WTC11 (cell line): ENCODE results near the gene CDCA7. TPM values are rescaled to one million over a fixed set of nuclear protein-coding genes. Genes with fewer than 3 reads are reported as not detected.

ENCODE experiments used
- ATAC-seq: fragments of 200-7000 bp; cut with Tn5 transposase; 2 replicates; pipeline ENCODE4 v1.10.0; 2021; ENCODE audit warnings: mild to moderate bottlenecking, moderate library complexity
- CTCF ChIA-PET: fragments of 300-600 bp; sonication (Branson Sonifier 250); formaldehyde crosslinking; loops from one replicate; lab custom pipeline; 2021; ENCODE audit warnings: antibody characterized with exemption; lab: Charles Lee
- POLR2A ChIA-PET: fragments of 350-600 bp; sonication (Branson Sonifier 250); formaldehyde crosslinking; loops from one replicate; lab custom pipeline; 2021; ENCODE audit warnings: antibody characterized with exemption; lab: Charles Lee
- DNase-seq: peaks from one replicate; pipeline ENCODE4 v3.0.0; 2021; ENCODE audit warnings: low spot score
- H3K27ac Mint-ChIP-seq: 2 replicates; pipeline ENCODE4 v1.8.0; 2021; ENCODE audit warnings: mixed read lengths
- H3K27me3 Mint-ChIP-seq: 2 replicates; pipeline ENCODE4 v1.8.0; 2021; ENCODE audit warnings: low read depth, mild to moderate bottlenecking, moderate library complexity, mixed read lengths
- H3K36me3 Mint-ChIP-seq: 2 replicates; pipeline ENCODE4 v1.8.0; 2021; ENCODE audit warnings: mixed read lengths
- H3K4me1 Mint-ChIP-seq: 2 replicates; pipeline ENCODE4 v1.8.0; 2022; ENCODE audit warnings: mixed read lengths
- H3K4me3 Mint-ChIP-seq: 2 replicates; pipeline ENCODE4 v1.8.0; 2021; ENCODE audit warnings: mild to moderate bottlenecking, moderate library complexity, mixed read lengths
- H3K9me3 Mint-ChIP-seq: 2 replicates; pipeline ENCODE4 v1.8.0; 2021; ENCODE audit warnings: mixed read lengths
- ARID4B ChIP-seq: sonication (generic); formaldehyde crosslinking; IDR thresholded peaks from 2 replicates; pipeline ENCODE4 v1.8.0; 2023; ENCODE audit warnings: missing genetic modification reagents, mild to moderate bottlenecking, borderline replicate concordance
- ATF1 ChIP-seq: sonication (generic); formaldehyde crosslinking; IDR thresholded peaks from 2 replicates; pipeline ENCODE4 v1.8.1; 2023; ENCODE audit warnings: mild to moderate bottlenecking, moderate library complexity, missing genetic modification reagents
- CBFB ChIP-seq: sonication (generic); formaldehyde crosslinking; IDR thresholded peaks from 2 replicates; pipeline ENCODE4 v1.8.1; 2022; ENCODE audit warnings: mild to moderate bottlenecking, low read depth, missing genetic modification reagents
- EMX1 ChIP-seq: fragments of 250-450 bp; sonication (Bioruptor Pico); IDR thresholded peaks from 2 replicates; pipeline ENCODE4 v1.8.0; 2021; ENCODE audit warnings: mild to moderate bottlenecking
- GABPB1 ChIP-seq: sonication (generic); formaldehyde crosslinking; IDR thresholded peaks from 2 replicates; pipeline ENCODE4 v1.8.1; 2023; ENCODE audit warnings: mild to moderate bottlenecking, missing genetic modification reagents
- IRF2 ChIP-seq: sonication (generic); formaldehyde crosslinking; IDR thresholded peaks from 2 replicates; pipeline ENCODE4 v1.8.0; 2022; ENCODE audit warnings: low read depth, missing genetic modification reagents, borderline replicate concordance
- JAZF1 ChIP-seq: fragments of 250-450 bp; sonication (Bioruptor Pico); IDR thresholded peaks from 2 replicates; pipeline ENCODE4 v1.9.0; 2021; ENCODE audit warnings: moderate library complexity, mild to moderate bottlenecking, inconsistent platforms
- MXD4 ChIP-seq: fragments of 250-450 bp; sonication (Bioruptor Pico); IDR thresholded peaks from 2 replicates; pipeline ENCODE4 v1.8.0; 2021; ENCODE audit warnings: mild to moderate bottlenecking, moderate library complexity, borderline replicate concordance
- NFYB ChIP-seq: sonication (generic); formaldehyde crosslinking; conservative IDR thresholded peaks from 2 replicates; pipeline ENCODE4 v1.8.0; 2022; ENCODE audit warnings: low read depth, missing genetic modification reagents
- RELA ChIP-seq: sonication (generic); formaldehyde crosslinking; IDR thresholded peaks from 2 replicates; pipeline ENCODE4 v1.8.1; 2022; ENCODE audit warnings: missing genetic modification reagents, mild to moderate bottlenecking, borderline replicate concordance
- SMAD3 ChIP-seq: sonication (generic); formaldehyde crosslinking; IDR thresholded peaks from 2 replicates; pipeline ENCODE4 v1.8.0; 2022; ENCODE audit warnings: missing genetic modification reagents, mild to moderate bottlenecking, borderline replicate concordance
- SMAD4 ChIP-seq: sonication (generic); formaldehyde crosslinking; IDR thresholded peaks from 2 replicates; pipeline ENCODE4 v1.8.0; 2022; ENCODE audit warnings: mild to moderate bottlenecking, missing genetic modification reagents
- SP1 ChIP-seq: sonication (generic); formaldehyde crosslinking; conservative IDR thresholded peaks from 2 replicates; pipeline ENCODE4 v1.8.1; 2022; ENCODE audit warnings: missing genetic modification reagents
- STAT6 ChIP-seq: sonication (generic); formaldehyde crosslinking; conservative IDR thresholded peaks from 2 replicates; pipeline ENCODE4 v1.8.1; 2023; ENCODE audit warnings: mild to moderate bottlenecking, low read depth, missing genetic modification reagents, moderate library complexity
- TP53 ChIP-seq: sonication (generic); formaldehyde crosslinking; IDR thresholded peaks from 2 replicates; pipeline ENCODE4 v1.8.1; 2023; ENCODE audit warnings: mild to moderate bottlenecking, missing genetic modification reagents
- ZBTB21 ChIP-seq: sonication (generic); formaldehyde crosslinking; IDR thresholded peaks from 2 replicates; pipeline ENCODE4 v1.8.1; 2023; ENCODE audit warnings: mild to moderate bottlenecking, missing genetic modification reagents, borderline replicate concordance
- ZNF121 ChIP-seq: sonication (generic); formaldehyde crosslinking; IDR thresholded peaks from 2 replicates; pipeline ENCODE4 v1.8.0; 2023; ENCODE audit warnings: missing genetic modification reagents
- ZNF219 ChIP-seq: sonication (generic); formaldehyde crosslinking; IDR thresholded peaks from 2 replicates; pipeline ENCODE4 v1.8.0; 2023; ENCODE audit warnings: missing genetic modification reagents, mild to moderate bottlenecking, borderline replicate concordance
- total RNA-seq: library from RNA; stranded (reverse); gene quantifications from 3 replicates; pipeline ENCODE4 v1.2.3, GENCODE V29; 2021
- TF ChIP-seq, protein P1 (sequence below): sonication (generic); formaldehyde crosslinking; conservative IDR thresholded peaks from 2 replicates; pipeline ENCODE4 v1.8.1; 2022; ENCODE audit warnings: mild to moderate bottlenecking, missing genetic modification reagents

The CDCA7 gene
- total RNA-seq, 1 experiment from 2014 or later: 79.7 TPM

DNA sequence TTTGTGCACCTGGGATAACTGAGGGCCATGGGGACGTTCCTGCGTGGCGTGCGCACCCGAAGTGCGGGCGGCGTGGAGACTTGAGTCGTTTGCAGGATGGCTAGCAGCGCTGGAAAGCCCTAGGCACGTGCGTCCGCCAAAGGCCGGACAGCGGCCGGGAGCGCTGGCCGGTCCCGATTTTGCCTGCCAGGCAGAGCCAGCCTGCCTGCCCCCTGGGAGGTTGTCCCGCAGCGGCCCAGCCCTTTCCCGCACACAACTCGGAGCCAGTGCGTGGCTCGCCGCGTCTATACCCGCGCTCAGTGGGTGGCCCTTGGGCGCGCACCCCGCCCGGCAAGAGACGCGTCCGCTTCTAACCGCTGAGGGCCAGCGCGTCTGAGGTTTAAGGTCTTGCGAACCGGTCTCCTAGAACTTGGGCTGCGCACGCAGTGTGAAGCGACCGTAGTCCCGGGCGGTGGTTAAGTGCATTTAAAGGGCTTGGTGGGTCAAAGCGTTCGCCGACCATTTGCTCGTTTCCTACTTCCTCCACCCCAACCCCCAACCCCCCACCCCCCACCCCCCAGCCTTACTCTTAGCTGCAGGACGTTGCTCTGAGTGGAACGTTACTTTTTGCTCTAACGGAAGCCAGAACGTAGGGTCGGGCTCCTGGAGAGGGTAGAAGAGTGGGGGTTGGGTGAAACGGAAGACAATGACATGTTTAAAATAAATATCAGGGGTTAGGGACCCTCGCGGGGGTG lies 627 bp downstream of the CDCA7 start (continued):
- TF ChIP-seq MXD4 (CRISPR knock-in tag) (no peak), ZNF219 (CRISPR knock-in tag) (0 out of 2 replicates have a peak, but pooled peaks have one; percentile 19), IRF2 (CRISPR knock-in tag) (no peak), TP53 (CRISPR knock-in tag) (no peak), RELA (CRISPR knock-in tag) (no peak), ZBTB21 (CRISPR knock-in tag) (peak; percentile 67; the same call in 1 of the 2 replicates), GABPB1 (CRISPR knock-in tag) (no peak), SP1 (no peak), ATF1 (no peak), ZNF121 (no peak), ARID4B (CRISPR knock-in tag) (peak; percentile 88), EMX1 (CRISPR knock-in tag) (no peak), SMAD3 (peak; percentile 16; the same call in 1 of the 2 replicates), STAT6 (CRISPR knock-in tag) (no peak), SMAD4 (CRISPR knock-in tag) (no peak)
- TF ChIP-seq, protein P1, sequence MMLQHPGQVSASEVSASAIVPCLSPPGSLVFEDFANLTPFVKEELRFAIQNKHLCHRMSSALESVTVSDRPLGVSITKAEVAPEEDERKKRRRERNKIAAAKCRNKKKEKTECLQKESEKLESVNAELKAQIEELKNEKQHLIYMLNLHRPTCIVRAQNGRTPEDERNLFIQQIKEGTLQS (CRISPR knock-in tag): no peak; the same call in 1 of the 2 replicates
- TF ChIP-seq, all 79 proteins: peak for 8

- H3K9me3 Mint-ChIP-seq: peaks cover 12% of the 10 kb centered on the region
- ChIA-PET POLR2A (no interaction called here), CTCF (interaction anchor here (0.6 to 1.2 kb wide), 4 partner anchors 45 to 328 kb away, joined by 3 to 5 read pairs (median 4); no protein-coding TSS in a partner anchor)
- H3K27me3 Mint-ChIP-seq: no peaks in the 10 kb centered on the region
- H3K4me1 Mint-ChIP-seq: peaks cover 49% of the 10 kb centered on the region
- DNase-seq (no peak), ATAC-seq (no peak)
- peak overlapping the region; percentile 83 for H3K4me3 Mint-ChIP-seq
- TF ChIP-seq NFYB (CRISPR knock-in tag) (no peak), JAZF1 (CRISPR knock-in tag) (no peak), CBFB (CRISPR knock-in tag) (no peak), ZNF121 (no peak)
- H3K36me3 Mint-ChIP-seq: peaks cover 28% of the 10 kb centered on the region
- H3K27ac Mint-ChIP-seq: no peak overlapping the region; the same call in 1 of the 2 replicates
These were observed 1.3 kb downstream of the CDCA7 start for GRCh38 chr2:173355866-173356508.
